Right lobe of liver (tissue), 4 donors: Measurements from ENCODE around the gene TMEM131.

Experiments
- POLR2A ChIP-seq: fragments of 450-650 bp; IDR thresholded peaks from one replicate; pipeline ENCODE4 v1.6.1; 2017; ENCODE audit warnings: antibody characterized with exemption, mild to moderate bottlenecking
- TF ChIP-seq, protein P1 (sequence below), 4 donors: fragments of 200-600 bp in 3 of 4; fragments of 450-650 bp in 1 of 4; IDR thresholded peaks; one replicate each; pipeline versions ENCODE4 v1.5.1 to v1.8.0; 2016 to 2022; ENCODE audit warnings: antibody characterized with exemption in 4 of 4, mild to moderate bottlenecking in 2 of 4
- donor health status: DM: no; HTN: no; CAD: no.
- donor health status: DM: no; HTN: no; CAD: no.
- donor health status: DM: no; HTN: yes; CAD: no.

DNA sequence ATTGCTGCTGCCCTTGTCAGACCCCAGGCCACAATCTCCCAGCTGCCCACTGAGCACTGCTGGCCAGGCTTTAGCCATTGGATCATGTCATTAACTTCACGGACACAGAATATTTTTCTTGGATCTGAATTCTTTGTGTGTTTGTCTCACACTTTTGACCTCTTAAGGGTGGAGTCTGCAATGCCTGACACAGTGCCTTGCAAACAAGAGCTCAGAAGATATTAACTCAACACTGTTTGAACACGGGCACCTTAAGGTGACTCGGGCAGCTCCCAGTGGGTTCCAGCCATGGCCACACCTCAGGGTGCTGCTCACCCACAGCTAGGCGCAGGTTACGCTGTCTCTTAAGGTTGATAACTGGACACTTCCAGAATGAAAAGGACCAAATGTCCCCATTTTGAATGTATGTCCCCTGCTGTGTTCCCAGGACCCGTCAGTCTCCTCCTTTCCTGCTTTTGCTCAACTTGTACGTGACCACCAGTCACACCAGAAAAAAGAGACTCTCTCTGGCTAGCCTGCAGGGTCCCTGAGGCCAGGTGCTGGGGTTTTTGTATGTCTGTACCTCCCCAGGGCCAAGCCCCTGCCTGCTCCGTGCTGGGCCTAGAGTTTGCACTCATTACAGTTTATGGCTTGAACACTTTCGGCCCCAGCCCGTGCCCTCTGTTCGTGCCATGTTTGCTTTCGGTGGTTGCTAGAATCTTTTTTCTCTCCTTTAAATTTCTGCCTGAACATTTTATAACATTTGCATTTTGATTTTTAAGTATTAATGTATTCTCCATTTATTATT, 33.4 kb upstream of the TMEM131 start:
- TF ChIP-seq, protein P1, sequence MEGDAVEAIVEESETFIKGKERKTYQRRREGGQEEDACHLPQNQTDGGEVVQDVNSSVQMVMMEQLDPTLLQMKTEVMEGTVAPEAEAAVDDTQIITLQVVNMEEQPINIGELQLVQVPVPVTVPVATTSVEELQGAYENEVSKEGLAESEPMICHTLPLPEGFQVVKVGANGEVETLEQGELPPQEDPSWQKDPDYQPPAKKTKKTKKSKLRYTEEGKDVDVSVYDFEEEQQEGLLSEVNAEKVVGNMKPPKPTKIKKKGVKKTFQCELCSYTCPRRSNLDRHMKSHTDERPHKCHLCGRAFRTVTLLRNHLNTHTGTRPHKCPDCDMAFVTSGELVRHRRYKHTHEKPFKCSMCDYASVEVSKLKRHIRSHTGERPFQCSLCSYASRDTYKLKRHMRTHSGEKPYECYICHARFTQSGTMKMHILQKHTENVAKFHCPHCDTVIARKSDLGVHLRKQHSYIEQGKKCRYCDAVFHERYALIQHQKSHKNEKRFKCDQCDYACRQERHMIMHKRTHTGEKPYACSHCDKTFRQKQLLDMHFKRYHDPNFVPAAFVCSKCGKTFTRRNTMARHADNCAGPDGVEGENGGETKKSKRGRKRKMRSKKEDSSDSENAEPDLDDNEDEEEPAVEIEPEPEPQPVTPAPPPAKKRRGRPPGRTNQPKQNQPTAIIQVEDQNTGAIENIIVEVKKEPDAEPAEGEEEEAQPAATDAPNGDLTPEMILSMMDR (IDR thresholded peaks at IDR 0.05) = no peak
- TF ChIP-seq POLR2A = no peak
